NCI-H2081 (cell line): Measurements from ENCODE around the gene ZCCHC24.
"Not testable (repeated sequence)": the region's sequence is repeated elsewhere in the genome, so short reads cannot be mapped to it uniquely, and the experiment has no call there.

Source experiments
- DNase-seq, 2 experiments: peaks; one replicate each; lab custom pipeline; 2025; lab: John Stamatoyannopoulos, UW

ZCCHC24 gene

DNA sequence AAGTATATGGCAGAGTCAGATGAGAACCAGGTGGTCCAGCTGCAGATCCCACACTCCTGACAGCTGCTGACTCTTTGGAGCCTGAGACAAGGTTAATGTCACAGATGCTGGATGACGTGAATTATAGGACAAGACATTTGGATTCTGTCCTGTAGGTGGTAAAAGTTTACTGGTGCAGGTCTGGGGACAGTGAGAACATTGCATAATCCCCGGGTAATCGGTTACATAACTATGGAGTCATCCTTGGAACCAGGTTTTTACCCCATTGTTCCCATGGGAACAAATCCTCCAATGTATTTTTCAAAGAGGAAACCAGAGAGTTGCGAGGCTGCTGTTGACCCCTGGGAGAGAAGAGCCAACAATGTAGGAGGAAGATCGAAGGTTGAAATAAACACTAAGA, 27.5 kb upstream of the ZCCHC24 start:
- DNase-seq, result no peak

DNA sequence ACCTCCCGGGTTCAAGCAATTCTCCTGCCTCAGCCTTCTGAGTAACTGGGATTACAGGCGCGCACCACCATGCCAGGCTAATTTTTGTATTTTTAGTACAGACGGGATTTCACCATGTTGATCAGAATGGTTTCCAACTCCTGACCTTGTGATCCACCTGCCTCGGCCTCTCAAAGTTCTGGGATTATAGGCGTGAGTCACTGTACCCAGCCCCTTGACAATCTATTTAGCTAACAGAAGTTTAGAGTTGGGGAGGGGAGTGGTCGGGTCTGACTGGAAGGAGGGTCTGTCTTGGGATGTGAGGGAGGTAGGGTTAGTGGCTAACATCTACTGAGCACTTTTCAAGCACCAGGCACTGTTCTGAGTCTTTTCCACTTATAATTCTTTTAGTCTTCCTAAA, 27.0 kb upstream of the ZCCHC24 start:
- DNase-seq, result no peak

DNA sequence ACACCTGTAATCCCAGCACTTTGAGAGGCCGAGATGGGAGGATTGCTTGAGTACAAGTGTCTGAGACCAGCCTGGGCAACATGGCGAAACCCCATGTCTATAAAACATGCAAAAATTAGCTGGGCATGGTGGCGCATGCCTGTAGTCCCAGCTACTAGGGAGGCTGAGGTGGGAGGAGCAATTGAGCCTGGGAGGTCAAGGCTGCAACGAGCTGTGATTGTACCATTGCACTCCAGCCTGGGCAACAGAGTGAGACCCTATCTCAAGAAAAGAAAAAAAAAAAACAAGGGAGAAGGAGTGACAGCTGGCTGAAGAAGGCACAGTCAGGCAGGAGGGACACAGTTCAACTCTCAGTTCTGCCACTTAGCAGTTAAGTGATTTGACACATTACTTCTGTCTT, 26.4 kb upstream of the ZCCHC24 start:
- no peak for DNase-seq

DNA sequence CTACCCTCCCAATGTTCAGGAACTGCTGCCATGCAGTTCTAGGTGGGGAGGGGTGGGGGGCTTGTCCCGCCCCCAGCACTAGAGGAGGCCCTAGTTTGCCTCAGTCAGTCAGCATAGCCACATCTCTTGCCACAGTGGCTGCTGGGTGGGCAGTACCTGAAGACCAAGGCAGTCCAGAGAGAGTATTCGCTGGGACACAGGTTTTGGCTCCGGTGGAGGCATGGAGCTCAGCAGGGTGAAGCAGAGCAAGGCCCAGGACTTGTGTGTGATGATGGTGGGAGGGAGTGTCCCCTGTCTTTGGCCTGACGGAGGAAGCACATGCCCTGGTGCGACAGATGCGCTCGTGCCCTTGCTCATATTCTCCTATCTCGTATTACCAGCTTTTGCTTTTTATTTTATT, 24.7 kb upstream of the ZCCHC24 start:
- DNase-seq, result no peak

DNA sequence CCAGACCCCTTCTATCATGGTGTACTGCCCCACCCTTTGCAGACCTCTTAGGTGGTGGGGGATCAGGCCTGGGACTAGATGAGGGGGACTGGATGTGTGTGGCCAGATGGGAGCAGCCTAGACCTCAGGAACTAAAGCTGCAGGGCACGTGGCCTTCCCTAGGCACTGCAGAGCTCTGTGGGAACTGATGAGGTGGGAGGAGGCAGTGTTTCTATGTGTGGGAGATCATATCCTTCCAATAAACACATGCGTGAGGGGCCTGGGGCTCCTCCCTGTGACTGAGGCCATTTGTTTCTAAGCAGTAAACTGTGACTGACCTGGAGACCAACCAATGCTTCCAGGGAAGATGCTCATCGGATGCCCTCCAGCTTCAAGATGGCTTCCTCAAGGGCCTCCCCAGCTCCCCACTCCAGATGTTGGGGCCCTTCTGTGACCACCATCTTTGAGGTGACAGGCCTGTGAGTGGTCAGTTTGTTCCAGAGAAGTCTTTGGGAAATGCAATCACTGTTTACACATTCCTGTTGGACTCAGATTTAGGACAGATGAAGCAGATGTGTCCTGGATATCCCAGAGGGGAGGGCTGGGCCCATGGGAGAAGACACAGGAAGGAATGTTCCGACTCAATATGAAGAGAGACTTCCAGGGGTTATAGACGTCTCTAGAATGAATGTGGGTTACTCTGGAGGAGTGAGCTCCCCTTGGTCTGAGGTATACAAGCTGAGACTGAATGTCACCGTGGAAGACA, 23.6 kb upstream of the ZCCHC24 start:
- DNase-seq, result no peak

- no peak for DNase-seq
These were observed 22.7 kb upstream of the ZCCHC24 start for GRCh38 chr10:79468015-79468560.

DNA sequence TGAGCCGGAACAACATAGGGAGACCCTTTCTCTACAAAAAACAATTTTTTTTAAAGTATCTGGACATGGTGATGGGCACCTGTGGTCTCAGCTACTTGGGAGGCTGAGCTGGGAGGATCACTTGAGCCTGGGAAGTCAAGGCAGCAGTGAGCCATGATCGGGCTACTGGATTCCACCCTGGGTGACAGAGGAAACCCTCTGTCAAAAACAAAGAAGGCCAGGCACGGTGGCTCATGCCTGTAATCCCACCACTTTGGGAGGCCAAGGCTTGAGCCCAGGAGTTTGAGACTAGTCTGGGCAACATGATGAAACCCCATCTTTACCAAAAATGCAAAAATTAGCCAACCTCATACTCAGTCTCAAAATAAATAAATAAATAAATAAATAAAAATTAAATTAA, 19.9 kb upstream of the ZCCHC24 start:
- no peak for DNase-seq

GRCh38 chr10:79463578-79464496, 18.4 kb upstream of the ZCCHC24 start:
- DNase-seq, result no peak

DNA sequence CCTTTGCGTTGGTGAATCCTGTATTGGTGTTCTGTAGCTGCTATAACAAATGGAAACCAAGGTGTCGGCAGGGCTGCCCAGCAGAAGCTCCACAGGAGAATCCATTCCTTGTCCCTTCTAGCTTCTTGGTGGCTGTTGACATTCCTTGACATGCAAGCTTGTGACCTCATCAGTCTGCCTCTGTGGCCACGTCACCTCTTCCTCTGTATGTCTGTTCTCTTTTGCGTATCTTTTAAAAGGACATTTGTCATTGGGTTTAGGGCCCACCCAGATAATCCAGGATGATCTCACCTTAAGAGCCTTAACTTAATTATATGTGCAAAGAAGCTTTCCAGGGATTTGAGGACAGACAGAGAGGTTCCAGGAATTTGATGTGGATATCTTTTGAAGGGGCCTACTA, 15.3 kb upstream of the ZCCHC24 start:
- no peak for DNase-seq

- no peak for DNase-seq
These were observed 13.8 kb upstream of the ZCCHC24 start for GRCh38 chr10:79459243-79459642.

GRCh38 chr10:79458483-79458882, 13.1 kb upstream of the ZCCHC24 start:
- no peak for DNase-seq

DNA sequence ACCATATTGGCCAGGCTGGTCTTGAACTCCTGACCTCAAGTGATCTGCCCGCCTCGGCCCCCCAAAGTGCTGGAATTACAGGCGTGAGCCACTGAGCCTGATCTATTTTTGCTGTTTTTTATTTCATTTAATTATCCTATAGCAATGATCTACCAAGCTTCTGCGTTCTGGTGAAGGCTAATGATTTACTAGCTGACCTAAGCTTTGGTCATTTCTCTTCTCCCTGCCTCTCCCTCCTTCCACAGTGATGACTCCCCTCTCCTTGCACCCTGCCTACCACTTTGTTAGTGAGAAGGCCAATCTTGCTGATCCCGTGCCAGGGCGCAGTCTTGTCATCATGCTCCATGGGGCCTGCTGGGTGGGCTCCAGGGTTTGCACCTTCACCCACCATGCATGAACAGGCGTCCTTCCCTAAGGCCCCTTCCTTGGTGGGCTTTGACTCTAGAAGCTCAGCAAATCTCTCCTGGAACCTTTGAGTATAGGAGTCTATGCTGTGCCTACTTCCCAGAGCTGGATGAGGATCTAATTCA, 11.9 kb upstream of the ZCCHC24 start:
- no peak for DNase-seq

GRCh38 chr10:79454259-79454658, 8.8 kb upstream of the ZCCHC24 start:
- no peak for DNase-seq

GRCh38 chr10:79453392-79453791, 8.0 kb upstream of the ZCCHC24 start:
- DNase-seq, result no peak

DNA sequence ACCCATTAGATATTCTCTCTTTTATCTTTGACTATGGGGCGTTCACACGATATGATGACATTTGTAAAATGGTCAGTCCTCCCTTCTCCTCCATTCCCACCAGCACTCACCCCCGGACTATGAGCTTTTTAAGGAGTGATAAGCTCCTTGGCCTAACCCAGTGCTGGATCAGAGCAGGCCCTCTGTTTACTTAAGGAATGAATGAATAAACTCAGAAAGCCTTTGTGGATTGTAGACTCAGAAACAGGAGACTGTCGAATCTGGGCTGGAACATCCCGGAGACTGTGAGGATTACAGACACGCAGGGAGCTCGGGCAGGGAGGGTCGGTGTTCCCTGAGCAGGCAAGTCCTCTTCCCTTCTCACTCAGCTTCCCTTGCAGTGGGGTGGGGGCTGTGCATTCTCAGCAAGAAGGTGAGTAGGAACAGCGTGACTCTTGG, 6.8 kb upstream of the ZCCHC24 start:
- DNase-seq, result no peak

GRCh38 chr10:79451046-79451699, 5.7 kb upstream of the ZCCHC24 start:
- no peak for DNase-seq

- no peak for DNase-seq
These were observed 4.0 kb upstream of the ZCCHC24 start for GRCh38 chr10:79449181-79450146.

- DNase-seq, result no peak
These were observed 3.3 kb upstream of the ZCCHC24 start for GRCh38 chr10:79448732-79449049.

GRCh38 chr10:79447911-79448731, 2.7 kb upstream of the ZCCHC24 start:
- no peak for DNase-seq

DNA sequence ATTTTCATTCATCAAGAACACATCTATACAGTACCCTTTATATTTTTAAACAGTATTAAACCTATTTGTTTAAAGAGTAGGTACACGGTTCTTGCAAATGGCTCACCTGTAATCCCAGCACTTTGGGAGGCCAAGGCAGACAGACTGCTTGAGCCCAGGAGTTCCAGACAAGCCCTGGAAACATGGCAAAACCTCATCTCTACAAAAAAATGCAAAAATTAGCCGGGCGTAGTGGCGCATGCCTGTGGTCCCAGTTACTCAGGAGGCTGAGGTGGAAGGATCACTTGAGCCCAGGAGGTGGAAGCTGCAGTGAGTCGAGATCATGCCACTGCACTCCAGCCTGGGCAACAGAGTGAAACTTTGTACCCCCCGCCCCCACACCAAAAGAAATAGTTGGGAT, 1.8 kb upstream of the ZCCHC24 start:
- DNase-seq, result not testable (repeated sequence)
